Left lung (tissue), 10 donors: ENCODE data around the gene SDK1. TPM values are rescaled to one million over a fixed set of nuclear protein-coding genes. Genes with fewer than 3 reads are reported as not detected.

ENCODE experiments used
- ATAC-seq: fragments of 200-7000 bp; cut with Tn5 transposase; one replicate; pipeline ENCODE4 v1.9.1; 2020; ENCODE audit warnings: moderate library complexity
- DNase-seq, 4 donors: peaks; one replicate each; pipeline ENCODE4 v3.0.0-alpha.2; 2013 to 2020
- H3K27ac ChIP-seq, 2 donors: fragments of 200-600 bp; sonication (generic) in 1 of 2; one replicate each; pipeline versions ENCODE4 v1.5.0 to v1.8.0; 2020 to 2021
- H3K27me3 ChIP-seq, 2 donors: fragments of 200-600 bp; sonication (generic) in 1 of 2; one replicate each; pipeline versions ENCODE4 v1.5.0 to v1.8.0; 2020 to 2021
- H3K36me3 ChIP-seq, 2 donors: fragments of 200-600 bp; sonication (generic) in 1 of 2; one replicate each; pipeline versions ENCODE4 v1.5.0 to v1.8.0; 2020 to 2021
- H3K4me1 ChIP-seq, 2 donors: fragments of 200-600 bp; one replicate each; pipeline ENCODE4 v1.8.0; 2021
- H3K4me3 ChIP-seq, 2 donors: fragments of 200-600 bp; sonication (generic) in 1 of 2; one replicate each; pipeline versions ENCODE4 v1.5.0 to v1.8.0; 2020 to 2021; ENCODE audit warnings: mild to moderate bottlenecking in 1 of 2
- H3K9me3 ChIP-seq, 2 donors: fragments of 200-600 bp; sonication (generic) in 1 of 2; one replicate each; pipeline versions ENCODE4 v1.5.0 to v1.8.0; 2020 to 2021
- intact Hi-C, 2 donors: fragments of 100-400 bp; cut with DNase I; formaldehyde crosslinking; loops; one replicate each; pipeline versions ENCODE4 v1.11.2 to v1.14.2; 2022
- polyA plus RNA-seq, 6 donors: library from polyadenylated mRNA; unstranded; fragments of 120-200 nt; gene quantifications; one replicate each; pipeline ENCODE4 v1.2.1, GENCODE V29; 2013; ENCODE audit not compliant: insufficient read length in 6 of 6
- total RNA-seq, 2 donors: library from RNA; stranded (reverse); fragmentation: NEBNext Ultra II Directional; extraction: Animal tissue kit (Norgen Biotek cat#: 25700); gene quantifications; one replicate each; pipeline ENCODE4 v1.2.1, GENCODE V29; 2021
- TF ChIP-seq, protein P1 (sequence below), 2 donors: fragments of 200-600 bp; sonication (generic) in 1 of 2; IDR thresholded peaks; one replicate each; pipeline versions ENCODE4 v1.5.0 to v1.8.0; 2021; ENCODE audit warnings: antibody characterized with exemption in 2 of 2
- donor health status: DM: no; HTN: yes; CAD: no.
- donor health status: DM: no; HTN: no; CAD: no.

Gene SDK1
- total and polyA plus RNA-seq, 8 donors, result 5.5 to 17.6 (median 13.0) TPM

DNA sequence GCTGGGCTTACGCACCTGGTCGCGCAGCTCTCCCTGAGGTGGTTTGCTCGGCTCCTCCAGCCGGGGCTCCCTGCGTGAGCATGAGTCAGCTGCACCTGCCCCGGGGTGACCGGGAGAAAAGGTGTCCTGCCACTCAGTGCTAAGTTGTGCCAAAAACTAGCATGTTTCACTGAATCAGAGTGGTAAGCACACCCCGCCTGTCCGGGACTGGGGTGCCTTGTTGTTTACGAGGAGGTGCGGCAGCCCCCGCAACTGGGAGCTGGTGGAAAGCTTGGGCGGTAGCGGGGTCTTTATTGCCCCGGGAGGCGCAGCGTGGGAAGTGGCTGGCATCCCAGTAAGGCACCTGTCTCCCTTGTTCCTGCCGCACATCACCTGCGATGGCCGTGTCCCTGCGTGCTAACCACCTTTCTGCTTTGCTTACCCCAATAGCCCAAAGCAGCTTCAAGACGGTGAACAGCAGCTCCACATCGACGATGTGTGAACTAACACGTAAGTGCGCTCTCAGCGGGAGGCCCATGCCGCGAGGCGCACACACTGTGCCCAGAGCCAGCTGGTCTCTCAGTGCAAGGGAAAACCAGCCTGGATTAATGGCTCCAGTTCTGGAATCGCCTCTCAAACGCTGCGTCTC is 874.4 kb downstream of the SDK1 start:
- DNase-seq (peak in 1 of 4 donors; percentile 76), ATAC-seq (no peak)
- Histone ChIP-seq H3K9me3 (no peaks in the 10 kb centered on the region), H3K4me3 (no peak overlapping the region), H3K36me3 (no peaks in the 10 kb centered on the region), H3K27me3 (no peaks in the 10 kb centered on the region), H3K27ac (no peak overlapping the region), H3K4me1 (no peaks in the 10 kb centered on the region)
- intact Hi-C loops, result no loop called here
- TF ChIP-seq, protein P1, sequence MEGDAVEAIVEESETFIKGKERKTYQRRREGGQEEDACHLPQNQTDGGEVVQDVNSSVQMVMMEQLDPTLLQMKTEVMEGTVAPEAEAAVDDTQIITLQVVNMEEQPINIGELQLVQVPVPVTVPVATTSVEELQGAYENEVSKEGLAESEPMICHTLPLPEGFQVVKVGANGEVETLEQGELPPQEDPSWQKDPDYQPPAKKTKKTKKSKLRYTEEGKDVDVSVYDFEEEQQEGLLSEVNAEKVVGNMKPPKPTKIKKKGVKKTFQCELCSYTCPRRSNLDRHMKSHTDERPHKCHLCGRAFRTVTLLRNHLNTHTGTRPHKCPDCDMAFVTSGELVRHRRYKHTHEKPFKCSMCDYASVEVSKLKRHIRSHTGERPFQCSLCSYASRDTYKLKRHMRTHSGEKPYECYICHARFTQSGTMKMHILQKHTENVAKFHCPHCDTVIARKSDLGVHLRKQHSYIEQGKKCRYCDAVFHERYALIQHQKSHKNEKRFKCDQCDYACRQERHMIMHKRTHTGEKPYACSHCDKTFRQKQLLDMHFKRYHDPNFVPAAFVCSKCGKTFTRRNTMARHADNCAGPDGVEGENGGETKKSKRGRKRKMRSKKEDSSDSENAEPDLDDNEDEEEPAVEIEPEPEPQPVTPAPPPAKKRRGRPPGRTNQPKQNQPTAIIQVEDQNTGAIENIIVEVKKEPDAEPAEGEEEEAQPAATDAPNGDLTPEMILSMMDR (IDR thresholded peaks at IDR 0.05), result no peak

DNA sequence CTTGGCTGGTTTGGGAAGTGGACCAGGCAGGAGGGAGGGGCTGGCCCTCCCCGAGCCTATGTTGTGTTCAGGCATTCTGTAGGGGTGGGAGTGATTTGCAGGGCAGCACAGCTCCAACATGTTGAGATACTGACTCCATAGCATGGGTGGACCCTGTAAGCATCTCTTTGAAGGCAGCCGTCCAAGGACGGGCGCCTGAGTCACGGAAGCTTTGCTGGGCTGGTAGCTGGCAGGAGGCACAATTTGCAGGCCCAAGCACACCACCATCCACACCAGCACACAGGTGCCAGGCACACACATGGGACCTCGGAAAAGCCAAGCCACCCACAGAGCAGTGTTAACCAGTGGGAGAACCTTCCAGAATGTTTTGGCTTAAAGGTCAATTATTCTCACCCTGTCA is 875.9 kb downstream of the SDK1 start:
- peak in 1 of 4 donors; percentile 34 for DNase-seq
- no peaks in the 10 kb centered on the region for H3K9me3 ChIP-seq
- no peaks in the 10 kb centered on the region for H3K4me1 ChIP-seq
- no peaks in the 10 kb centered on the region for H3K36me3 ChIP-seq
- H3K4me3 ChIP-seq, result no peak overlapping the region
- no peak for ATAC-seq
- H3K27me3 ChIP-seq, result no peaks in the 10 kb centered on the region
- TF ChIP-seq, protein P1 (IDR thresholded peaks at IDR 0.05), result no peak
- intact Hi-C loops, result no loop called here
- no peak overlapping the region for H3K27ac ChIP-seq

DNA sequence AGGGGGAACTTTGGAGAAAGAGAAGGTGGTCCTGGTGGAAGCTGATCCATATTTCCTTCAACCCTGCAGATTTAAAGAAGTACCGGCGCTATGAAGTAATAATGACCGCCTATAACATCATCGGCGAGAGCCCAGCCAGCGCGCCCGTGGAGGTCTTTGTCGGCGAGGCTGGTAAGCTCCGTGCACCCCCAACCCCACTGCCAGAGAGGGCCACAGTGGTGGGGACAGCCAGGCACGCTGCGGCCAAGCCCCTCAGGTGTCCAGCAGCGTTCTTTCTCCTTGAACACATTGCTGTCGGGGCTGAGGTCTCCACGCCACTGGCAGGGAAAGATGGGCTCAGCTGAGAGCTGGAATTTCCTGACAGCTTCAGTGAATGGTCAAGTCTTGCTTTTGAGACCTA is 877.4 kb downstream of the SDK1 start:
- ATAC-seq, result no peak
- peaks cover 0 to 7% of the 10 kb centered on the region in 2 donors for H3K9me3 ChIP-seq
- no peaks in the 10 kb centered on the region for H3K36me3 ChIP-seq
- no peak overlapping the region for H3K27ac ChIP-seq
- no peak overlapping the region for H3K4me3 ChIP-seq
- DNase-seq, result peak in 1 of 4 donors; percentile 72
- no peaks in the 10 kb centered on the region for H3K27me3 ChIP-seq
- TF ChIP-seq, protein P1 (IDR thresholded peaks at IDR 0.05), result no peak
- no peaks in the 10 kb centered on the region for H3K4me1 ChIP-seq
- intact Hi-C loops, result no loop called here

- peak in 1 of 4 donors; percentile 46 for DNase-seq
- intact Hi-C loops, result no loop called here
- Histone ChIP-seq H3K27me3 (no peaks in the 10 kb centered on the region), H3K27ac (no peak overlapping the region), H3K9me3 (peaks cover 0 to 7% of the 10 kb centered on the region in 2 donors), H3K36me3 (no peaks in the 10 kb centered on the region), H3K4me3 (no peak overlapping the region), H3K4me1 (no peaks in the 10 kb centered on the region)
- no peak for ATAC-seq
- TF ChIP-seq, protein P1 (IDR thresholded peaks at IDR 0.05), result no peak
These were observed 878.0 kb downstream of the SDK1 start for GRCh38 chr7:4178916-4179687.

- intact Hi-C loops, result no loop called here
- no peaks in the 10 kb centered on the region for H3K36me3 ChIP-seq
- no peak overlapping the region for H3K4me3 ChIP-seq
- ATAC-seq (no peak), DNase-seq (peak in 1 of 4 donors; percentile 65)
- TF ChIP-seq, protein P1 (IDR thresholded peaks at IDR 0.05), result no peak
- no peaks in the 10 kb centered on the region for H3K4me1 ChIP-seq
- no peak overlapping the region for H3K27ac ChIP-seq
- H3K9me3 ChIP-seq, result peaks cover 0 to 7% of the 10 kb centered on the region in 2 donors
- no peaks in the 10 kb centered on the region for H3K27me3 ChIP-seq
These were observed 878.8 kb downstream of the SDK1 start for GRCh38 chr7:4179688-4180380.
